ENCODE measurements around the gene ZNF714.
"Not testable (repeated sequence)": the region's sequence is repeated elsewhere in the genome, so short reads cannot be mapped to it uniquely, and the experiment has no call there.

The ZNF714 gene

DNA sequence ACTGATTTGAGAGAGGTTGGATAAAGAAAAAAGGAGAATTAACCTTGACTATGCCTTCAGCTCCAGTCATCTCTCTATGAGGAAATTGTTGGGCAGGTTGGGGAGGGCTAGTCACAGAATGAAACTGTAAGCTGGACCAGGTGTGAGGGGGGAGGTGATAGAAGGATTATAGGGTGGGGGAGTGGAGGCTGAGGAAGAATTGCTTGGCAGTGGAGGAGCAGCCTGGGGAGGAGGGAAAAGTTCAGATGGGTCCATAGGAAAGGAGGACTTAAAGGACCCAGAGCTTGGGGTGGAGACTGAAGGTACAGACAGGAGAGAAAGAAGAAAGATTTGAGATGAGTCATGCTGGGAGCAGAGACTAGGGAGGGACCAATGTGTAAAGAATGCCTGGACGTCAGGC, 51.6 kb downstream of the ZNF714 start:
- no peak for DNase-seq

GRCh38 chr19:21134934-21135366, 52.9 kb downstream of the ZNF714 start:
- DNase-seq, result no peak

DNA sequence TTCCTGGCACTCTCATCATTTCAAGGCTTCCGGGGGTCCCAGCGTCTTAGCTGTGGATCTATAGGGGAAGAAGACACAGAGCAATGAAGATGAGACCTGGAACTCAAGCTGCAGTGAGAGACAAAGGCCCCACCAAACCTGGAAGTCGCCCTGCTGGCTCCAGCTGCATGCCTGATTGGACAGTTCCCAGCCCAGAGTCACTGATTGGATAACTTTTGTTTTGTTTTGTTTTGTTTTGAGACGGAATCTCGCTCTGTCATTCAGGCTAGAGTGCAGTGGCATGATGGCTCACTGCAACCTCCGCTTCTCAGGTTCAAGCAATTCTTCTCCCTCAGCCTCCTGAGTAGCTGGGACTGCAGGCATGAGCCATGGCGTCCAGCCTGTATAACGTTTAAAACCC, 53.4 kb downstream of the ZNF714 start:
- DNase-seq, result no peak

GRCh38 chr19:21138130-21138529, 56.1 kb downstream of the ZNF714 start:
- no peak for DNase-seq

- not testable (repeated sequence) for DNase-seq
These were observed 59.0 kb downstream of the ZNF714 start for GRCh38 chr19:21141006-21141405.

GRCh38 chr19:21141787-21142464, 59.9 kb downstream of the ZNF714 start, which contains the start of gene ZNF431:
Gene ZNF431, plus strand, starts transcription at chr19:21142040. Its CDS starts 144 bp downstream, at chr19:21142184.
- DNase-seq, result peak; percentile 93 to 94

GRCh38 chr19:21143428-21143827, 61.4 kb downstream of the ZNF714 start:
- no peak for DNase-seq

DNA sequence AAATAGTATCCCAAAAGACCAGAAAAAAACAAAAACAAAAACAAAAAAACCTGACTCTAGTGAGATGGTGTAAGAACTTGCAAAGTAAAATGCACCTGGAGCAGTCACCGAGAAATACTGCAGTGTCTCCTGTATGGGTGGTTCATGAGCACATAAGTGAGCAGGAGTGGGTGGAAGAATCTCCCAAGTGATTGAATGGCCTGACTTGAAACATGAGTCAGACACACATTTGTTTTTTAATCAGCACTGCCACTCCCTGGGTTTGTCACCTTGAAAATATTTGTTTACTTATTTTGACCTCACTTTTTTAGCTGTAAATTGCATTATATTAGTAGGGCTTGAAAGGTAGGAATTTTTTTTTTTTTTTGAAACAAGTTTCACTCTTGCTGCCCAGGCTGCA, 61.9 kb downstream of the ZNF714 start:
- no peak for DNase-seq

DNA sequence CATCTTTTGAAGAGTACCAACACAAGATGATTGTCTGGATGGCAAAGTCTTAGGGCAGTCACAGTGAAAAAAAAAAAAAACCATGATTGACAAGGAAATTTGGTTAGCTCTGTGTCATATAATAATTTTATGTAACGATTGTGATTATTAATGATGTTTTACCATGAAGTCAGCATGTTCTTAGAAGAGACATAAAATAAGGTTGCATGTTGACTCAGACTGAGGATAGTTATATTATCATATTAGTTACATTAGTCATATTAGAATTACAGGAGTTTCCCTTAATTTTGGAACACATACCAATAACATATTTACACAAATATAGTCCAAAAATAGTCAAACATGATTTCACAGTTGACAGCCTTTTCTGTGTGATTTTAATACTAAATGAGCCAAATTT, 65.5 kb downstream of the ZNF714 start:
- DNase-seq, result no peak

GRCh38 chr19:21148681-21149080, 66.7 kb downstream of the ZNF714 start:
- no peak for DNase-seq

DNA sequence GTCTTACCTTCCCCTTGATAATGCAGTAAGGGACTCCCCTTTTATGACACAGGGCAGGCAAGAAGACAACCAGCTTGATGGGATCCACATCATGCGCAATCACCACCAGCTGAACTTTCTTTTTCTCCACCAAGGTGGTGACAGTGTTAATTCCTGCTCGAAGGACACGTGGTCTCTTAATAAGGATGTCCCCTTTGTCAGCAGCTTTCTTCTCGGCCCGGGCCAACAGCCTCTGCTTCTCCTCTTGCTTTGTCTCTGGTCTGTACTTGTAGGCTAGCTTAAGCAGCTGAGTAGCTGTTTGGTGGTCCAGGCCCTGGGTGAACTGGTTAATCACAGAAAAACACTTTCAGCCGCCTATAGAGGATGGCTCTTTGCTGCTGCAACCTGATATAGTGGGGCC, 67.9 kb downstream of the ZNF714 start:
- DNase-seq, result no peak

- no peak for DNase-seq
These were observed 69.5 kb downstream of the ZNF714 start for GRCh38 chr19:21151460-21151859.

- no peak for DNase-seq
These were observed 76.6 kb downstream of the ZNF714 start for GRCh38 chr19:21158523-21159135.

DNA sequence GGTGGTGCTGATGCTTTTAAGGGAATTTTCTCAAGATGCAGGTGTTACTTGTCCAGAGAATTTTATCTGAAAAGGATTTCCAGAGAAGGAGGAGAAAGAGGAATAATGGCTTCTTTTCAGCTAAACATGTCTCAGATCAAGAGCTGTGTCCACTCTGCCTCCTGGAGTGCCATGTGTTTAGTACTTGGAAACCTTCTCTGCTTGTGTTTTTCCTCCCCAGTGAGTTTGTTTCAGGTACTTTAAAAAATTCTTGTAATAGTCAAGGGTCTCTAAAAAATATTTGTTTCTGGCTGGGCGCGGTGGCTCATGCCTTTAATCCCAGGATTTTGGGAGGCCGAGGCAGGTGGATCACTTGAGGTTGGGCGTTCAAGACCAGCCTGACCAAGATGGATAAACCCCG, 82.5 kb downstream of the ZNF714 start:
- DNase-seq, result no peak

- no peak for DNase-seq
These were observed 84.4 kb downstream of the ZNF714 start for GRCh38 chr19:21166436-21166835.
